HG02973 (cell line): Measurements from ENCODE around the gene BAHCC1.

Experiments used
- ATAC-seq: cut with Tn5 transposase; IDR thresholded peaks from one replicate; pipeline ENCODE4 v1.9.1; 2021; ENCODE audit warnings: moderate library complexity; ENCODE audit not compliant: unreplicated experiment

BAHCC1 gene

GRCh38 chr17:81366648-81367047 is 28.6 kb upstream of the BAHCC1 start:
- no peak for ATAC-seq

DNA sequence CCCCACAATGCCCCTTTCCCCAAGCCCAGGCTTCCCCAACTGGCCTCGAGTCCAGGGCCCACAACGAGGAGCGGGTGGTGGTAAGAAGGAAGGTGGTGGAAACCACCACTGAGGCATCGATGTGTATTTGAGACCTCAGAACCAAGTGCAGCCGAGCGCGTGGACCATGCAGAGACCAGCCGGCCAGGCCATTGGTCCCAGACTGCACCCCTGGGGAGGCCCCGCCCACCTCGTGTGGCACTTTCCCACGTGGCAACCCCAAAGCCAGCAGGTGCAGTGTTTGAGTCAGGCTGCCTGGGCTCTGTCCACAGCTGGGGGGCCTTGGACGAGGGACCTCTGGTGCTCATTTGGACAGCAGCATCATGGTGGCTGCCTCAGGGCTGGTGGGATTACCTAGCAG is 28.1 kb upstream of the BAHCC1 start:
- no peak for ATAC-seq

DNA sequence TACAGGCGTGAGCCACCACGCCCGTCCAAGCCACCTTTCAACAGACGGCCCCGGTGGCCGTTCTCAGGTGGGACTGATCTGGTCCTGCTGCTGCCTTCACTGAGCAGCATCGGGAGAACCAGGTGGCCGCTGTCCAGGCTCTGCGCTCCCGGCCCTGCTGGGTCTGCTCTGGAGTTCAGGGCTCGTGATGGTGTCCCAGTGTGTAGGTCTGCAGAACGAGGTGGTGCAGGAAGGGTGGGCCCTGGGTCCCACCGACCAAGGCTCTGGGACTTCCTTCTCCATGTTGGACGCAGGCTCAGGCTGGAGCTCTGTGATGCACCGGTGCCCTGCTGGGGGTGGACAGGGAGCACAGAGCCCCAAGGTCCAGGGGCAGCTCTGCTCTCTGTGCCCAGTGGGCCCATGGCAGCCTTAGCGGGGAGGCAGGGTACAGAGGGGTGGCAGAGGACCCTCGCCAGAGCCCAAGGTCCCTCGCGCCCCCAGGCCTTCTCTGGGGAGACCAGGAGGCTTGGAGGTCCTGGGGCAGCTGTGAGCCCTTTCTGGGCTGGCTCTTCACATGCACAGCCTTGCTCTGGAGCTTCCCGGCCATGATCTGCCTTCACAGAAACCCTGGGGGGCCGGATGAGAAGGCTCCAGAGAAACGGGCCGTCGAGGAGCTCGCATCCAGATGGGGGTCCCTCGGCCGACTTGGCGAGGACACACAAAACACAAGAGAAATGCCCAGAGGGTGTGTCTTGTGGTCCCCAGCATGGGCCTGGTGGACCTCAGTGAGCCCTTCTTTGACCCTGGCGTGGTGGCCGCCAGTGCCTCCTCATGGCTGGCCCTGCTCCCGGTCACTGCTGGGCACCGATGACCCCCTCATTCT is 26.9 kb upstream of the BAHCC1 start:
- ATAC-seq: no peak

GRCh38 chr17:81370294-81370693 is 25.0 kb upstream of the BAHCC1 start:
- no peak for ATAC-seq

GRCh38 chr17:81371910-81372760 is 23.1 kb upstream of the BAHCC1 start:
- no peak for ATAC-seq

GRCh38 chr17:81373536-81374160 is 21.6 kb upstream of the BAHCC1 start:
- no peak for ATAC-seq

DNA sequence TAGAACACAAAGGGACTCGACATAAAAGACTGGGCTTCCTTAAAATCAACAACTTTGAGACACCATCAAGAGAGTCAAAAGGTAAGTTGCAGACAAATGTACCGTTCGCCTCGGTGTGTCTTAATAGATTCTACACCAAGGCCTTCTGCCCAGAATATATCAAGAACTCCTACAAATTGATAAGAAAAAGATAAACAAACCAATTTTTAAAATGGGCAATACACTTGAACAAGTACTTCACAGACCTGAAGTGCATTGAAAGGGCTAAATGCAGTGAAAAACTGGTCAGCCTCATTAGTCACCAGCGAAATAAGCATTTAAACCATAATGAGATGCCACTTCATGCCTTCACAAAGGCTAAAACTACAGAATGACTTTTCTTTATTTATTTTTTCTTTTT is 20.4 kb upstream of the BAHCC1 start:
- no peak for ATAC-seq

- ATAC-seq: no peak
Observed at GRCh38 chr17:81376946-81377714, 18.1 kb upstream of the BAHCC1 start.

- no peak for ATAC-seq
Observed at GRCh38 chr17:81378941-81379511, 16.2 kb upstream of the BAHCC1 start.

DNA sequence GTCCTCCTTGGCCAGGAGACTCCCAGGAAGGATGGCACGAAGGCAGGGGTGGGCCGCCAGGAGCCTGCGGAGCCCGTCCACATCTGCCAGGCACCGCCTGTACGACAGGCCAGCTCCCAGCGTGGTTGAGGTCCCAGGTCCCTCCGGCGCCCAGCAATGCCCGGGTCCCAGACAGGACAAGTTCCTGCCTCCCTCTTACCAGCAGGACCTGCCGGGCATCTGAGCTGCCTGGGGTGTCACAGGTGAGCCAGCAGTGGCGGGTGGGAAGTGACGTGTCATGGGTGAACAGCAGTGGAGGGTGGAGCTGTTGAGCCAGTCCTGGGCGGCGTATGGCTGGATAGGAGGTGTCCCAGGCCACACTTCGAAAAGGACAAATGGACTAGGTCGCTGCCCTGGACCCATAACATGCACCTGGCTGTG is 15.7 kb upstream of the BAHCC1 start:
- ATAC-seq: no peak

DNA sequence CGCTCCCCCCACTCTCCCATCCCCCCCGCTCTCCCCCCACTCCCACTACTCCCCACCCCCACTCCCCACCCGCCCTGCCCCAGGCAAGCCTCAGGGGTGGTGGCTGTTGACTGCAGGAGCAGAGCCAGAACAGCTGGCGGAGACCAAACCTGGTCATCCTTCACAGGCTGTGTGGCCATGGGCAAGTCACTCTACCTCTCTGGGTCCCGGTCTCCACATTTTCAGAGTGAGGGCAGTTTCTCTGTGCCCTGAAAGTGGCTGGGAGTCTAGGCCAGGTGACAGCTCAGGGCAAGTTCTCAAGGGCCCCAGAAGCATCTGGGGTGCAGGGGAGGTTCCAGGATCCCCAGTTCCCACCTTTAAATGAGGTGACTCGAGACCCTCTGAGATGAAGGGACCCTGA is 15.1 kb upstream of the BAHCC1 start:
- no peak for ATAC-seq

DNA sequence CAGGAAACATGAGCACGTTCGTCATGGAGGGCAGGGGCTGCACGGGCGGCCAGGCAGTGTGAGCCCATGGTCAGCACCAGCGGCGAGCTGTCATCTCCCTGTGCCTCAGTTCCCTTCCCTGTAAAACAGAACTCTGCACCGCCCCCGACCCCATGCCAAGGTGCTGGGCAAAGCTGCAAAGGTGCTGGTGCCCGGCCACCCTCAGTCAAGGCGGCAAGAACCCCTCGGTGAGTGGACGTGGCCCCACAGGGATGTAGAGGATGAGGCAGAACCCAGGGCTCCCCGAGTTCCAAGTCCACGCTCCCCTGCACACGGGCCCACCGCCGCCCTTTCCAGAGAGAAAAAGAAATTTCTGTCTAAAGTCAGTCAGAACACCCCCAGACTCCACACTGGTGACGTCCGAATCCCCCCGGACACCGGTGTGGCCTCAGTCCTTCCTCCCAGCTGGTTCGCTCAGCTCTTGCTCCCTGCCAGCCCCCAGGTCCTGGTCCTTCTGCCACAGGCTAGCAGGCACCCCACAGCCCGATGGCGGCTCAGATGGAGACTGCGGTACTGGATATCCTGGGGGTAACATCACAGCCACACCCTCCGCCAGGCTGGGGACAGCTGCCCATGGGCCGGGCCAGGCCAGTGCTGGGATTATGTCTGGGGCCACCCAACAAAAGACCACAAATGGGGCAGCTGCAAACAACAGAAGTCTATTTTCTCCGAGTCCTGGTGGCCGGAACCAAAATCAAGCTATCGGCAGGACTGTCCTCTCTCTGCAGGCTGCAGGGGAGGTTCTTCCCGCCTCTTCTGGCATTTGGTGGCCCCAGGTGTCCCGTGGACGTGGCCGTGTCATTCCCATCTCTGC is 14.4 kb upstream of the BAHCC1 start:
- no peak for ATAC-seq

DNA sequence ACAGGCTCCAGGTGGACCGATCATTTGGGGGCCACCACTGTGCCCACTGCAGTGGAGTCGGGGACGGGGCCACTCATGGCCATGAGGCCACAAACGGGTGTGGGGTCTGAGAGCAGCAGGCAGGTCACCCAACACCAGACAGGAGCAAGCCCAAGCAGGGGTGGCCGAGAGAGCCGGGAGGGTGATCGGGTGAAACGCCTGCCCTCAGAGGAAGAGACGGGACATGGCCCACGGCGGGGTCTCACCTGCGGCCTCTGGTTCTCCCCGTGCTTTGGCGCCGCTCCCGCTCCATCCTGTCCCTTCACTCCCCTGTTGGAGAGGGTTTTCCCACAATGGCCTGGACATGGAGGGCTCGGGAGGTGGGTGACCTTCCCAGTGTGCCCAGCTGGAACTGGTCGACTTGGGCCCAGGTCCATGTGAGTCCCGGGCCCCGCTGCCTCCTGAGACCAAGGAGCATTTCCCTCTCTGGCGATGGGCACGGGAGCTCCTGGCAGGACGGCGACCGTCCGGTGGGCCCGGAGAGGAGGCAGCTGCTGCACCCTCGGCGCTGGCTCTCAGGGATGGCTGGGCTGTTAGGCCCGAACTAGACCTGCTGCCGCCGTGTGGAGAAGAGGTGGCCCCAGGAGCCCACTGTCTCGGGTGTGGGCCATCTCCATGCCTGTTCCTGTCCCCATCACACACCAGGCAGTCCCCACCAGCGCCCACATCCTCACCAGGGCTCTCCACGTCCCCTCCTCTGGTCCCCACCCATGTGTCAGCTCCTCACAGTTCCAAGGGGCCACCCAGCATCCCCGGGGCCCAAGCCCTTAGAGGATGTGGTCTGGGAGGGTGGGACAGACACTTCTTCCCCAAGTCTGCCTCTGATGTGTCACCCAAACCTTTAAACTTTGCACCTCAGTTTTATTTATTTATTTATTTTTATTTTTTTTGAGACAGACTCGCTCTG is 13.4 kb upstream of the BAHCC1 start:
- no peak for ATAC-seq

DNA sequence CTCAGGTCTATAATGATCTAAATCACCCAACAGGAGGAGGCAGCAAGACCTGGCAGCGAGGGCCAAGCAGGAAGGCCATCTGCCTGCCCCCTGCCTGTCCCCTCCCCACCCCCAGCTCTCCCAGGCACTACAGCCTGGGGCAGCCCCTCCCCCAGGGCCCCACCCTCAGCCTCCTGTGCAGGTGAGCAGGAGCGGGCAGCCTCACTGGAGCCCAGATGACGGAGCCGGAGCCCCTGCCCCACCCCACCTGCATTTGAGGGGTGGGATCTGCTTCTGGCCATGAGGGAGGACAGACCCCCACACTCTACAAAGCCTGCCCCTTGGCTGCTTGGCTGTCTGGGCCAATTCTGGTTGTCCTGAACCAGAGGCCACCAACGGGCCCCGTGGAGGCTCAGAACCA is 12.4 kb upstream of the BAHCC1 start:
- ATAC-seq: no peak

GRCh38 chr17:81383504-81384421 is 11.5 kb upstream of the BAHCC1 start:
- ATAC-seq: no peak

GRCh38 chr17:81384929-81385319 is 10.3 kb upstream of the BAHCC1 start:
- ATAC-seq: no peak

DNA sequence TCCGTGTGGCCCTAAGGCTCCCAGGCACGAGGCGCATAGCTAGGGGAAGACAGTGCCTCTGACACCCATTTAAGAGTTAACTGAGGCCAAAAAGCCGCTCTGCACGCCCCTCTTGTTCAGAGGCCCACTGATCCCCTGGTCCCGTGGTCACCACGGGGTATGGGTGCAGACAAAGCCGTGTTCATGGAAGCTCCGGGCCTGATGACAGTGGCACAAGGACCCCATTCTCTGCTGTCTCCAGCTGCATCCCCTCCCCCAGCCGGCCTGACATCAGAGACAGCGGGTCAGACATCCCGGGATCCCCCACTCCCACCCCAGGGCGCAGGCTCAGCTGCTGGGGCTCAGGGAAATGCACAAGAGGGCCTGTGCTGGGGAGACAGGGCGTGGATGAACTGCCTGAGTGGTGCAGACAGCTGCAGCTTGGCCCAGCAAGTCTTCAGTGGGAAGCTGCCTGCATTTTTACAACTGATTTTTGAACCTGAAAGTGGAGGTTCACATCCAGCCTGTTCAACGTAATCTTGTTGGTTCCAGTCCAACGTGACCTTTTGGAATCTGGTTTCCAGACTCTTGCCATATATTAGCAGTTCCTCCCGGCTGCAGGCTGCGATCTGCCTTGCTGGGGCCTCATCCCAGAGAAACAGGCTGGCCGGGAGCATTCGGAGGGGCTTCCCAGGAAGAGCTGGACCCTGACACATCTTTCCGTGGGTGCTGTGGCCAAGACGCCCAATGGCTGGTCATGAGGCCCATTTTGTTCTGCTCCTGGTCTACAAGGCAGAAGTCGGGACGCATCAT is 9.7 kb upstream of the BAHCC1 start:
- ATAC-seq: no peak
